GM12878 (cell line): ENCODE data around the gene CLDN7. TPM values are rescaled to one million over a fixed set of nuclear protein-coding genes. Genes with fewer than 3 reads are reported as not detected.
A peak's percentile ranks its signal among the peaks of the same experiment; 100 is the strongest.

ENCODE experiments used
- ATAC-seq: fragments of 200-7000 bp; cut with Tn5 transposase; 3 replicates; pipeline ENCODE4 v1.9.1; 2020; ENCODE audit warnings: mild to moderate bottlenecking, moderate library complexity
- BruUV-seq: library from RNA; stranded (reverse); fragments of 400-500 nt; replicated peaks from 2 replicates; lab custom pipeline; 2021; lab: Mats Ljungman, UMichigan
- CTCF ChIA-PET: fragments of 300-600 bp; sonication (Branson Sonifier 250); formaldehyde crosslinking; extraction: SDS; loops from one replicate; lab custom pipeline; 2021; ENCODE audit warnings: inconsistent platforms; lab: Yijun Ruan, JAX
- POLR2A ChIA-PET: fragments of 350-600 bp; formaldehyde crosslinking; extraction: SDS; loops from one replicate; lab custom pipeline; 2021; ENCODE audit warnings: inconsistent platforms; lab: Charles Lee
- RAD21 ChIA-PET: fragments of 300-600 bp; sonication (Branson Sonifier 250); formaldehyde crosslinking; loops from one replicate; lab custom pipeline; 2023; ENCODE audit warnings: antibody characterized with exemption; ENCODE audit not compliant: unreplicated experiment; lab: Charles Lee
- SMC1A ChIA-PET: fragments of 300-600 bp; sonication (Branson Sonifier 250); formaldehyde crosslinking; loops from one replicate; lab custom pipeline; 2023; ENCODE audit not compliant: unreplicated experiment, uncharacterized antibody; lab: Charles Lee
- DNase-seq: peaks from one replicate; pipeline ENCODE4 v3.0.0-alpha.2; 2011; ENCODE audit warnings: low read depth, low spot score
- FAIRE-seq: peaks from 3 replicates; lab custom pipeline; 2011; peaks lifted over from hg19 to GRCh38; lab: Jason Lieb, UNC
- H2AFZ ChIP-seq: 2 replicates; pipeline ENCODE4 v1.6.0; 2011; ENCODE audit warnings: low read depth, low read length, control low read depth; ENCODE audit not compliant: control insufficient read depth
- H3K27ac ChIP-seq: 2 replicates; pipeline ENCODE4 v1.5.1; 2011; ENCODE audit warnings: control low read depth; ENCODE audit not compliant: control insufficient read depth, insufficient read depth
- H3K27me3 ChIP-seq, 2 experiments: replicated peaks in 1 of 2; 2 replicates each; pipeline versions ENCODE4 v1.6.0 to v1.6.1; 2011; ENCODE audit warnings: low read length in 1 of 2; ENCODE audit not compliant: control insufficient read depth in 2 of 2, insufficient read depth in 2 of 2
- H3K36me3 ChIP-seq, 2 experiments: 2 replicates each; pipeline ENCODE4 v1.5.1; 2011; ENCODE audit warnings: low read length in 1 of 2; ENCODE audit not compliant: control insufficient read depth in 2 of 2, insufficient read depth in 2 of 2
- H3K4me1 ChIP-seq: 2 replicates; pipeline ENCODE4 v1.6.1; 2011; ENCODE audit warnings: mild to moderate bottlenecking, low read length, moderate library complexity, mixed read lengths; ENCODE audit not compliant: control insufficient read depth, insufficient read depth
- H3K4me2 ChIP-seq: 2 replicates; pipeline ENCODE4 v1.6.0; 2011; ENCODE audit warnings: control low read depth; ENCODE audit not compliant: control insufficient read depth, insufficient read depth
- H3K4me3 ChIP-seq: fragments of 200-600 bp; sonication (generic); 2 replicates; pipeline ENCODE4 v1.5.1; 2016
- H3K79me2 ChIP-seq: 2 replicates; pipeline ENCODE4 v1.6.0; 2011; ENCODE audit warnings: low read length; ENCODE audit not compliant: control insufficient read depth, insufficient read depth
- H3K9ac ChIP-seq: 2 replicates; pipeline ENCODE4 v1.8.0; 2011; ENCODE audit warnings: low read length, control low read depth, mixed read lengths; ENCODE audit not compliant: control insufficient read depth, insufficient read depth
- H3K9me3 ChIP-seq: replicated peaks from 3 replicates; pipeline ENCODE4 v1.5.1; 2011; ENCODE audit warnings: mild to moderate bottlenecking, low read length; ENCODE audit not compliant: control insufficient read depth, insufficient read depth
- H4K20me1 ChIP-seq: 2 replicates; pipeline ENCODE4 v1.6.0; 2011; ENCODE audit not compliant: control insufficient read depth, insufficient read depth
- CBFB ChIP-seq: IDR thresholded peaks from 2 replicates; pipeline ENCODE4 v1.6.1; 2016; ENCODE audit warnings: antibody characterized with exemption, low read depth
- DPF2 ChIP-seq: fragments of 450-650 bp; IDR thresholded peaks from 2 replicates; pipeline ENCODE4 v1.6.1; 2017; ENCODE audit warnings: mild to moderate bottlenecking
- EGR1 ChIP-seq, 2 experiments: IDR thresholded peaks; 1 replicate in 1 of 2; 2 replicates in 1 of 2; pipeline ENCODE4 v1.6.1; 2011 to 2012; ENCODE audit warnings: low read depth in 2 of 2, low read length in 2 of 2, borderline replicate concordance in 1 of 2, mild to moderate bottlenecking in 1 of 2, moderate library complexity in 1 of 2
- FOS ChIP-seq: IDR thresholded peaks from 3 replicates; pipeline ENCODE4 v1.6.1; 2011; ENCODE audit warnings: borderline replicate concordance; ENCODE audit not compliant: insufficient read length; ENCODE audit errors: extremely low read depth
- KAT2A ChIP-seq: conservative IDR thresholded peaks from 2 replicates; pipeline ENCODE4 v1.6.1; 2011; ENCODE audit warnings: low read depth, low read length; ENCODE audit not compliant: control insufficient read depth
- NBN ChIP-seq: fragments of 450-650 bp; IDR thresholded peaks from 2 replicates; pipeline ENCODE4 v1.6.1; 2016
- PKNOX1 ChIP-seq: fragments of 450-650 bp; IDR thresholded peaks from 2 replicates; pipeline ENCODE4 v1.6.1; 2016; ENCODE audit warnings: mild to moderate bottlenecking
- POLR2AphosphoS5 ChIP-seq: IDR thresholded peaks from 2 replicates; pipeline ENCODE4 v1.6.1; 2011; ENCODE audit warnings: mild to moderate bottlenecking, low read length, inconsistent platforms
- RELB ChIP-seq: fragments of 450-650 bp; IDR thresholded peaks from 2 replicates; pipeline ENCODE4 v1.6.1; 2017; ENCODE audit warnings: low read depth, mild to moderate bottlenecking, moderate library complexity
- RUNX3 ChIP-seq: IDR thresholded peaks from 2 replicates; pipeline ENCODE4 v1.6.1; 2012; ENCODE audit warnings: low read length, inconsistent platforms
- SMC3 ChIP-seq: IDR thresholded peaks from 2 replicates; pipeline ENCODE4 v1.6.1; 2011; ENCODE audit warnings: low read length, improper control_type of control experiment, borderline replicate concordance
- ZNF687 ChIP-seq: fragments of 450-650 bp; IDR thresholded peaks from 2 replicates; pipeline ENCODE4 v1.6.1; 2017; ENCODE audit warnings: mild to moderate bottlenecking, moderate library complexity
- WGBS: methylation state at CpG from one replicate; pipeline ENCODE4 v1.1.6; 2016; ENCODE audit warnings: low lambda C conversion rate; ENCODE audit not compliant: insufficient replicate concordance, insufficient coverage; ENCODE audit errors: missing lambda C conversion rate; 5-methylcytosine and 5-hydroxymethylcytosine counted together
- in situ Hi-C: fragments of 300-500 bp; cut with MboI; formaldehyde crosslinking; loops from 9 replicates; pipeline ENCODE4 v1.14.3; 2018; ENCODE audit warnings: mixed read lengths
- intact Hi-C: fragments of 100-400 bp; cut with micrococcal nuclease; formaldehyde crosslinking; loops from one replicate; pipeline ENCODE4 v1.14.2; 2022; ENCODE audit not compliant: unreplicated experiment
- polyA plus RNA-seq, 11 experiments: library from polyadenylated mRNA; depleted of rRNA in 4 of 11; unstranded in 6 of 11; stranded (reverse) in 5 of 11; fragments of >200 nt; fragmentation: Nextera tagmentation in 4 of 11; fragmentation: Illumina TruSeq in 1 of 11; extraction: Ambion mirVana in 4 of 11; extraction: Trizol in 1 of 11; gene quantifications; 1 replicate in 1 of 11; 2 replicates in 10 of 11; pipeline versions ENCODE4 v1.2.1 to v1.2.3, GENCODE V29; 2011 to 2016; ENCODE audit warnings: inconsistent platforms in 2 of 11, missing spikeins in 2 of 11, low read depth in 1 of 11
- total RNA-seq, 4 experiments: library from RNA; depleted of rRNA in 3 of 4; stranded (reverse); fragments of >200 nt in 3 of 4; fragmentation: Illumina TruSeq in 1 of 4; extraction: Trizol in 1 of 4; gene quantifications; 2 replicates each; pipeline versions ENCODE4 v1.2.1 to v1.2.3, GENCODE V29; 2013 to 2021

CLDN7 gene
- total and polyA plus RNA-seq, 10 of the 15 experiments (the other 5 are each of a cell fraction or from before 2014, with no cell fraction given): 0.19 to 1.3 (median 0.36) TPM; not detected in 5

GRCh38 chr17:7251661-7252175, 10.6 kb downstream of the CLDN7 start, which contains the start of gene CTDNEP1 (continued):
- TF ChIP-seq POLR2AphosphoS5 (peak; percentile 10; the same call in 1 of the 2 replicates), CBFB (0 out of 2 replicates have a peak, but pooled peaks have one; percentile 15), RUNX3 (0 out of 2 replicates have a peak, but pooled peaks have one; percentile 19), PKNOX1 (peak; percentile 65; the same call in 1 of the 2 replicates)

- ChIA-PET CTCF (interaction anchor here (2.7 to 3.2 kb wide), 2 partner anchors 30 to 45 kb away, joined by 10 to 18 read pairs; partner anchors contain the start of genes ACADVL and DLG4), RAD21 (interaction anchor here (0.7 to 2.0 kb wide), 5 partner anchors 9 to 269 kb away, joined by 4 to 11 read pairs (median 5); partner anchors contain the start of genes ACADVL, DLG4, DVL2 and GABARAP), SMC1A (interaction anchor here (0.9 to 3.6 kb wide), 4 partner anchors 10 to 85 kb away, joined by 3 to 26 read pairs (median 10); partner anchors contain the start of genes ACADVL, ACAP1, GABARAP and PHF23), POLR2A (interaction anchor here (1.0 to 4.4 kb wide), 4 partner anchors 12 to 62 kb away, joined by 3 to 99 read pairs (median 18); partner anchors contain the start of genes ACADVL, DLG4, DVL2 and GABARAP)
- H3K4me1 ChIP-seq: peaks cover 10% of the 10 kb centered on the region
- no peaks in the 10 kb centered on the region for H3K9me3 ChIP-seq
- no peaks in the 10 kb centered on the region for H4K20me1 ChIP-seq
- peak overlapping the region; percentile 89 for H3K4me2 ChIP-seq
- in situ Hi-C loops (no loop called here), intact Hi-C loops (loop anchor here (1.0 kb wide), 1 partner anchor 9 kb away; the partner anchor contains the start of gene GABARAP)
- ATAC-seq (peak; percentile 26), FAIRE-seq (no peak), DNase-seq (no peak)
- H3K27me3 ChIP-seq: no peaks in the 10 kb centered on the region
- peak overlapping the region; percentile 91 for H3K9ac ChIP-seq
- BruUV-seq: no TSS peak
- peak overlapping the region; percentile 87 for H3K27ac ChIP-seq
- peaks cover 60% of the 10 kb centered on the region for H3K79me2 ChIP-seq
- peak overlapping the region; percentile 90 for H3K4me3 ChIP-seq
- H2AFZ ChIP-seq: no peak overlapping the region
- H3K36me3 ChIP-seq: peaks cover 6 to 16% of the 10 kb centered on the region in 2 experiments; a peak in 3 of 4 replicates
- under 1% methylated on average over 35 of the region's 55 CpGs for WGBS
- no peak for TF ChIP-seq KAT2A
- TF ChIP-seq SMC3: no peak
- TF ChIP-seq NBN: 0 out of 2 replicates have a peak, but pooled peaks have one; percentile 30
- TF ChIP-seq FOS: no peak
- 0 out of 3 replicates have a peak, but pooled peaks of 1 of the 2 experiments have one; percentile 3 for TF ChIP-seq EGR1 (IDR thresholded peaks at IDR 0.05; ENCODE audit: borderline replicate concordance in 1 of 2, low read depth in 2 of 2, low read length in 2 of 2)
- TF ChIP-seq RELB: no peak
- 0 out of 2 replicates have a peak, but pooled peaks have one; percentile 15 for TF ChIP-seq ZNF687
- TF ChIP-seq DPF2: no peak
These were observed 11.3 kb downstream of the CLDN7 start for GRCh38 chr17:7250695-7251627.
